NCI-H82 (cell line): ENCODE data around the gene VANGL2.

Experiments used
- DNase-seq: peaks from one replicate; lab custom pipeline; 2025; lab: John Stamatoyannopoulos, UW

VANGL2 gene

GRCh38 chr1:160406131-160406968, 6.0 kb downstream of the VANGL2 start:
- DNase-seq: no peak

- DNase-seq: no peak
These were observed 7.8 kb downstream of the VANGL2 start for GRCh38 chr1:160407839-160408801.

GRCh38 chr1:160408864-160409263, 8.5 kb downstream of the VANGL2 start:
- DNase-seq: no peak

GRCh38 chr1:160409486-160409885, 9.1 kb downstream of the VANGL2 start:
- peak; percentile 26 for DNase-seq

- peak; percentile 54 for DNase-seq
These were observed 10.1 kb downstream of the VANGL2 start for GRCh38 chr1:160410406-160411005.

GRCh38 chr1:160411271-160412027, 11.1 kb downstream of the VANGL2 start:
- no peak for DNase-seq

GRCh38 chr1:160412028-160412362, 11.6 kb downstream of the VANGL2 start:
- DNase-seq: no peak

GRCh38 chr1:160413716-160414115, 13.4 kb downstream of the VANGL2 start:
- peak; percentile 88 for DNase-seq

- no peak for DNase-seq
These were observed 14.5 kb downstream of the VANGL2 start for GRCh38 chr1:160414881-160415280.

GRCh38 chr1:160415696-160416290, 15.4 kb downstream of the VANGL2 start:
- DNase-seq: no peak

GRCh38 chr1:160416369-160416768, 16.0 kb downstream of the VANGL2 start:
- DNase-seq: peak; percentile 65

GRCh38 chr1:160418483-160418882, 18.1 kb downstream of the VANGL2 start:
- no peak for DNase-seq

GRCh38 chr1:160419150-160419837, 18.9 kb downstream of the VANGL2 start:
- DNase-seq: no peak

GRCh38 chr1:160419838-160420169, 19.4 kb downstream of the VANGL2 start:
- DNase-seq: no peak

GRCh38 chr1:160420881-160421842, 20.8 kb downstream of the VANGL2 start:
- no peak for DNase-seq

GRCh38 chr1:160421881-160422280, 21.5 kb downstream of the VANGL2 start:
- no peak for DNase-seq

- no peak for DNase-seq
These were observed 23.6 kb downstream of the VANGL2 start for GRCh38 chr1:160423966-160424365.

GRCh38 chr1:160425847-160426246, 25.5 kb downstream of the VANGL2 start:
- DNase-seq: no peak

- no peak for DNase-seq
These were observed 27.3 kb downstream of the VANGL2 start for GRCh38 chr1:160427625-160428024.

- no peak for DNase-seq
These were observed 27.7 kb downstream of the VANGL2 start for GRCh38 chr1:160428053-160428452.
